Measurements from ENCODE around the gene RAB28.

The RAB28 gene

GRCh38 chr4:13445841-13446790, 38.0 kb downstream of the RAB28 start:
- Histone ChIP-seq H3K27ac (ENCODE audit: low read length, poor library complexity, severe bottlenecking) (no peak overlapping the region), H3K36me3 (ENCODE audit: control insufficient read depth in 1 of 2, insufficient read depth in 2 of 2, low read depth in 1 of 2, low read length in 2 of 2) (peaks cover 3 to 13% of the 10 kb centered on the region in 2 experiments), H3K9me3 (ENCODE audit: control insufficient read depth, low read length) (no peaks in the 10 kb centered on the region), H2BK120ac (ENCODE audit: low read depth, low read length) (no peak overlapping the region), H2BK12ac (ENCODE audit: low read length in 2 of 2) (peak overlapping the region in 1 of 2 experiments; percentile 54), H2AFZ (ENCODE audit: low read depth, low read length) (no peak overlapping the region), H3K4me3 (ENCODE audit: insufficient read depth in 1 of 2, low read depth in 1 of 2, low read length in 2 of 2) (no peak overlapping the region), H3K14ac (ENCODE audit: low read length in 2 of 2) (no peak overlapping the region), H3K79me1 (replicated peaks; ENCODE audit: low read length, poor library complexity, severe bottlenecking) (peaks cover 9% of the 10 kb centered on the region), H3K4me2 (ENCODE audit: low read length, poor library complexity, severe bottlenecking) (no peak overlapping the region), H2AK5ac (ENCODE audit: low read length, severe bottlenecking) (no peak overlapping the region), H3K18ac (ENCODE audit: low read depth in 1 of 2, low read length in 2 of 2) (peak overlapping the region in 1 of 2 experiments; percentile 59), H2BK5ac (ENCODE audit: low read depth, low read length, poor library complexity, severe bottlenecking) (no peak overlapping the region), H3K23ac (ENCODE audit: low read length in 2 of 2) (peak overlapping the region in 1 of 2 experiments; percentile 32), H4K8ac (ENCODE audit: low read length) (no peak overlapping the region), H3K27me3 (ENCODE audit: control insufficient read depth in 1 of 2, insufficient read depth in 1 of 2, low read length in 2 of 2) (no peaks in the 10 kb centered on the region), H4K91ac (ENCODE audit: low read length) (no peak overlapping the region), H2BK15ac (ENCODE audit: low read depth, poor library complexity, severe bottlenecking) (no peak overlapping the region), H3K4ac (ENCODE audit: low read depth in 1 of 2, low read length in 2 of 2) (no peak overlapping the region), H3K9ac (ENCODE audit: low read length) (no peak overlapping the region), H3K4me1 (ENCODE audit: control insufficient read depth, insufficient read depth, low read depth, low read length) (no peaks in the 10 kb centered on the region)
- DNase-seq, result no peak
- 61% methylated on average over 22 of the region's 22 CpGs for WGBS

GRCh38 chr4:13441506-13441905, 42.6 kb downstream of the RAB28 start:
- H2BK120ac ChIP-seq (ENCODE audit: low read depth, low read length), result no peak overlapping the region
- no peak overlapping the region for H2BK5ac ChIP-seq (ENCODE audit: low read depth, low read length, poor library complexity, severe bottlenecking)
- no peak overlapping the region for H3K4me3 ChIP-seq (ENCODE audit: insufficient read depth in 1 of 2, low read depth in 1 of 2, low read length in 2 of 2)
- no peak for DNase-seq
- no peak overlapping the region for H3K9ac ChIP-seq (ENCODE audit: low read length)
- no peak overlapping the region for H3K14ac ChIP-seq (ENCODE audit: low read length in 2 of 2)
- H3K4me2 ChIP-seq (ENCODE audit: low read length, poor library complexity, severe bottlenecking), result no peak overlapping the region
- no peak overlapping the region for H2BK12ac ChIP-seq (ENCODE audit: low read length in 2 of 2)
- no peak overlapping the region for H3K27ac ChIP-seq (ENCODE audit: low read length, poor library complexity, severe bottlenecking)
- no peak overlapping the region for H2BK15ac ChIP-seq (ENCODE audit: low read depth, poor library complexity, severe bottlenecking)
- H3K9me3 ChIP-seq (ENCODE audit: control insufficient read depth, low read length), result no peaks in the 10 kb centered on the region
- no peaks in the 10 kb centered on the region for H3K27me3 ChIP-seq (ENCODE audit: control insufficient read depth in 1 of 2, insufficient read depth in 1 of 2, low read length in 2 of 2)
- H2AK5ac ChIP-seq (ENCODE audit: low read length, severe bottlenecking), result no peak overlapping the region
- peaks cover 13% of the 10 kb centered on the region for H3K79me1 ChIP-seq (replicated peaks; ENCODE audit: low read length, poor library complexity, severe bottlenecking)
- H3K36me3 ChIP-seq (ENCODE audit: control insufficient read depth in 1 of 2, insufficient read depth in 2 of 2, low read depth in 1 of 2, low read length in 2 of 2), result peaks cover 3 to 13% of the 10 kb centered on the region in 2 experiments
- H3K23ac ChIP-seq (ENCODE audit: low read length in 2 of 2), result no peak overlapping the region
- H4K8ac ChIP-seq (ENCODE audit: low read length), result no peak overlapping the region
- no peak overlapping the region for H4K91ac ChIP-seq (ENCODE audit: low read length)
- no peaks in the 10 kb centered on the region for H3K4me1 ChIP-seq (ENCODE audit: control insufficient read depth, insufficient read depth, low read depth, low read length)
- H3K18ac ChIP-seq (ENCODE audit: low read depth in 1 of 2, low read length in 2 of 2), result no peak overlapping the region
- no peak overlapping the region for H3K4ac ChIP-seq (ENCODE audit: low read depth in 1 of 2, low read length in 2 of 2)
- H2AFZ ChIP-seq (ENCODE audit: low read depth, low read length), result no peak overlapping the region

- Histone ChIP-seq H3K79me1 (replicated peaks; ENCODE audit: low read length, poor library complexity, severe bottlenecking) (peaks cover 10% of the 10 kb centered on the region), H3K9ac (ENCODE audit: low read length) (no peak overlapping the region), H3K4me3 (ENCODE audit: insufficient read depth in 1 of 2, low read depth in 1 of 2, low read length in 2 of 2) (no peak overlapping the region), H3K27me3 (ENCODE audit: control insufficient read depth in 1 of 2, insufficient read depth in 1 of 2, low read length in 2 of 2) (no peaks in the 10 kb centered on the region), H3K36me3 (ENCODE audit: control insufficient read depth in 1 of 2, insufficient read depth in 2 of 2, low read depth in 1 of 2, low read length in 2 of 2) (no peaks in the 10 kb centered on the region), H4K91ac (ENCODE audit: low read length) (no peak overlapping the region), H3K4me1 (ENCODE audit: control insufficient read depth, insufficient read depth, low read depth, low read length) (no peaks in the 10 kb centered on the region), H2AK5ac (ENCODE audit: low read length, severe bottlenecking) (no peak overlapping the region), H3K23ac (ENCODE audit: low read length in 2 of 2) (no peak overlapping the region), H2BK120ac (ENCODE audit: low read depth, low read length) (no peak overlapping the region), H4K8ac (ENCODE audit: low read length) (no peak overlapping the region), H3K4me2 (ENCODE audit: low read length, poor library complexity, severe bottlenecking) (no peak overlapping the region), H3K4ac (ENCODE audit: low read depth in 1 of 2, low read length in 2 of 2) (no peak overlapping the region), H3K14ac (ENCODE audit: low read length in 2 of 2) (no peak overlapping the region), H3K18ac (ENCODE audit: low read depth in 1 of 2, low read length in 2 of 2) (no peak overlapping the region), H3K9me3 (ENCODE audit: control insufficient read depth, low read length) (no peaks in the 10 kb centered on the region), H2BK5ac (ENCODE audit: low read depth, low read length, poor library complexity, severe bottlenecking) (no peak overlapping the region), H2BK12ac (ENCODE audit: low read length in 2 of 2) (no peak overlapping the region), H3K27ac (ENCODE audit: low read length, poor library complexity, severe bottlenecking) (no peak overlapping the region), H2BK15ac (ENCODE audit: low read depth, poor library complexity, severe bottlenecking) (no peak overlapping the region), H2AFZ (ENCODE audit: low read depth, low read length) (no peak overlapping the region)
- DNase-seq, result no peak
- 97% methylated on average over 2 of the region's 2 CpGs for WGBS
Observed at GRCh38 chr4:13436962-13437361, 47.2 kb downstream of the RAB28 start.

DNA sequence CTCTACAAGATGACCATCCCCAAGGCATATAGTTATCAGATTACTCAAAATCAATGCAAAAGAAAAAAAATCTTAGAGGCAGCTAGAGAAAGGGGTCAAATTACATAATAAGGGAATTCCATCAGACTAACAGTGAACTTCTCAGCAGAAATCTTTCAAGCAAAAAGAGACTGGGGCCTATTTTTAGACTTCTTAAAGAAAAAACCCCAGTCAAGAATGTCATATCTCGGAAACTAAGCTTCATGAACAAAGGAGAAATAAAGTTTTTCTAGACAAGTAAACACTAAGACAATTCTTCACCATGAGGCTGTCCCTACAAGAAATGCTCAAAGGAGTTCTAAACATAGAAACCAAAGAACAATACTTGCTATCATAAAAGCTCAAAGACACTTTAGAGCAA, 51.7 kb downstream of the RAB28 start:
- H3K18ac ChIP-seq (ENCODE audit: low read depth in 1 of 2, low read length in 2 of 2), result no peak overlapping the region
- peak; percentile 26 for DNase-seq
- no peak overlapping the region for H4K8ac ChIP-seq (ENCODE audit: low read length)
- H3K14ac ChIP-seq (ENCODE audit: low read length in 2 of 2), result no peak overlapping the region
- no peak overlapping the region for H2BK120ac ChIP-seq (ENCODE audit: low read depth, low read length)
- no peak overlapping the region for H2AFZ ChIP-seq (ENCODE audit: low read depth, low read length)
- H3K4me3 ChIP-seq (ENCODE audit: insufficient read depth in 1 of 2, low read depth in 1 of 2, low read length in 2 of 2), result no peak overlapping the region
- H3K4me1 ChIP-seq (ENCODE audit: control insufficient read depth, insufficient read depth, low read depth, low read length), result no peaks in the 10 kb centered on the region
- no peak overlapping the region for H2BK15ac ChIP-seq (ENCODE audit: low read depth, poor library complexity, severe bottlenecking)
- H3K79me1 ChIP-seq (replicated peaks; ENCODE audit: low read length, poor library complexity, severe bottlenecking), result peaks cover 25% of the 10 kb centered on the region
- no peak overlapping the region for H2BK12ac ChIP-seq (ENCODE audit: low read length in 2 of 2)
- peaks cover 0 to 6% of the 10 kb centered on the region in 2 experiments for H3K36me3 ChIP-seq (ENCODE audit: control insufficient read depth in 1 of 2, insufficient read depth in 2 of 2, low read depth in 1 of 2, low read length in 2 of 2)
- WGBS, result 90% methylated on average over 1 of the region's 1 CpG
- no peak overlapping the region for H2AK5ac ChIP-seq (ENCODE audit: low read length, severe bottlenecking)
- no peak overlapping the region for H3K4me2 ChIP-seq (ENCODE audit: low read length, poor library complexity, severe bottlenecking)
- H2BK5ac ChIP-seq (ENCODE audit: low read depth, low read length, poor library complexity, severe bottlenecking), result no peak overlapping the region
- no peak overlapping the region for H4K91ac ChIP-seq (ENCODE audit: low read length)
- no peak overlapping the region for H3K23ac ChIP-seq (ENCODE audit: low read length in 2 of 2)
- no peak overlapping the region for H3K27ac ChIP-seq (ENCODE audit: low read length, poor library complexity, severe bottlenecking)
- no peak overlapping the region for H3K9ac ChIP-seq (ENCODE audit: low read length)
- no peaks in the 10 kb centered on the region for H3K27me3 ChIP-seq (ENCODE audit: control insufficient read depth in 1 of 2, insufficient read depth in 1 of 2, low read length in 2 of 2)
- no peaks in the 10 kb centered on the region for H3K9me3 ChIP-seq (ENCODE audit: control insufficient read depth, low read length)
- H3K4ac ChIP-seq (ENCODE audit: low read depth in 1 of 2, low read length in 2 of 2), result no peak overlapping the region
